GM21381 (cell line): ENCODE results near the gene CCDC134.
"Not testable (repeated sequence)": the region's sequence is repeated elsewhere in the genome, so short reads cannot be mapped to it uniquely, and the experiment has no call there.

ENCODE experiments used
- ATAC-seq: cut with Tn5 transposase; IDR thresholded peaks from one replicate; pipeline ENCODE4 v1.9.1; 2021; ENCODE audit warnings: mild to moderate bottlenecking, moderate library complexity; ENCODE audit not compliant: unreplicated experiment

The CCDC134 gene

GRCh38 chr22:41842996-41843970, 42.8 kb downstream of the CCDC134 start:
- ATAC-seq, result no peak

- no peak for ATAC-seq
Observed at GRCh38 chr22:41844036-41844435, 43.6 kb downstream of the CCDC134 start.

GRCh38 chr22:41844513-41844912, 44.0 kb downstream of the CCDC134 start:
- no peak for ATAC-seq

DNA sequence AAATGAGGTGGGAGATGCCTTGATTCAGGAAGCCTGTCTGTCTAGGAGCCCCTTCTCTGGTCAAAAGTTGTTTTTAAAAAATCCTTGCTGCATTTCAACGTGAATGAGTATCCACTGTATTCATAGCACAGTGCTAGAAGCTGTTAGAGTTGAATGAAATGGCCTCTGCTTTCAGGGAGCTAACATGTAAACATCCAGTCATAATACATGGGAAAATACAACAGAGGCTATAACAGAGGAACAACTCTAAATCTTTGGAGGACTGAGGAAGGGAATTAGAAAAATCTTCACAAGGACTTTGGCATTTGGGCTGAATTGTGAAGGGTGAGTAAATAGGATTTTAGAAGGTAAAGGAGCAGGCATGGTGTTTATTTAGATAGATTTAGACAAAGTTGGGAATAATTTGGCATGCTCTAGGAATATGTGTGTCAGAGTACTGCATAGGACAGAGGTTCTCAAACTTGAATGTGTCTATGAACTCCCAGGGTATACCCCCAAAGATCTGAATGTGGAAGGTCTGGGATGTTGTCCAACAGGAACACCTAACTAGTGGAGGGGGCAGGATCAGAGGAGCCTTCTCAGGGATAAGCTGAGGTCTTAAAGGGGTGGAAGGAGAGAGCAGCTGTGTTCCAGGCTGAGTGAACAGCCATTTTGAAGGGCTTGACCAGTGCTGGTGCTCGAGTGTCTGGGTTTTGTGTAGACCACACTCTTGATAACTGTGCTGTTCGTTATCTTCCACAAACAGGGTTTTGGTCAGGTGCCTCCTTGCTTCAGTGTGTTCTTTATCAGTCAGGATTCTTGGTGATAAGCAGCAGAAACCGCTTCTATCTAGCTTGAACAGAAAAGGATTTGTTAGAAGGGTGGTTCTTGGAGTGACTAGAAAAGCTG, 45.1 kb downstream of the CCDC134 start:
- no peak for ATAC-seq

DNA sequence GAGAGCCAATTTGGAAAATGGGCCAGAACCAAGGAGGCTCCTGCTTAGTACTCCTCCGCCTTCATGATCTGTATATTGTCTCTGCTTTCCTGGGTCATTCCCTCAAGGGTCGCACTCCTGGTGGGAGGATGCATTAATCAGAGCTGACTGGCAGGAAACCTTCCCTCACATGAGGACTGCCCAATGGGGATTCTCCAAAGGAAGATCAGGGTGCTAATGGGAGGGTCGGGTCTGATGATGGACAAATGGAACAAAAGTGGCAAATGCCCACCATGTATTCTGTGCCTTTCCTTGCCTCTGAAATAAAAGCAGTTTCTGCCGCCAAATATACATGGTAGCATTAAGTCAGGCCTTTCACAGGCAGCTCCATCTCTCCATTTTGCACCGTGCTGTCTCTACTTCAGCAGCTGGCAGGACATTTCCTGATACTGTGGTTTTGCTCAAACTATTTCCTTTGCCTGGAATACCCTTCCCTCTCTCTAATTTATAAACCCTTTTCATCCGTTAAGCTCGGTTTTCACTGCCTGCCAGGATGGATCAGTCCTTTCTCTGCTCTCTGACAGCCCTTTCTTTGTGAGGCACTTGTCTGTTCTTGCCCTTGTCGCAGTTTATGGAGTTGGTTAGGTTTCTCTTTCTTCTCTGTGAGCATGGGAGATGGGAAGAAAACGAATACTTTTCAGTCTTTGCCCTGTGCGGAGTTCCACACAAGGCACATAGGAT, 45.9 kb downstream of the CCDC134 start:
- ATAC-seq, result no peak

DNA sequence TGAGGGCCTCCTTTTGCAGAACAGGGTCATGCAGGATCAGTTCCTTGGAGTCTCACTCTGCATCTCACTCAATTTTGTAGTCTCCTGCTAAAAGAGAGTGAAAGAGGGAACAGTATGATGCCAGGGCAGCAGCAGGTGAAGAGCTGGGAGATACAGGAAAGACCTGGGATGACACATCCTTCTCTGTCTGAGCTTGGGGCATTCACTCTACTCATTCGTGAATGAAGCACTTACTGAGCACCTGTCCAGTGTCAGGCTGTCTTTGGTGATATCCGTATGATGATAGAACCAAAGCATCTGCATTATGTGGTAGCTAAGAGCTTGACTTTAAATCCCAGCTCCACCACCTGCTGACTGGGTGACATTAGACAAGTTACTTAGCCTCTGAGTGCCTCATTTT, 46.8 kb downstream of the CCDC134 start:
- no peak for ATAC-seq

GRCh38 chr22:41848468-41848867, 48.0 kb downstream of the CCDC134 start:
- ATAC-seq, result no peak

DNA sequence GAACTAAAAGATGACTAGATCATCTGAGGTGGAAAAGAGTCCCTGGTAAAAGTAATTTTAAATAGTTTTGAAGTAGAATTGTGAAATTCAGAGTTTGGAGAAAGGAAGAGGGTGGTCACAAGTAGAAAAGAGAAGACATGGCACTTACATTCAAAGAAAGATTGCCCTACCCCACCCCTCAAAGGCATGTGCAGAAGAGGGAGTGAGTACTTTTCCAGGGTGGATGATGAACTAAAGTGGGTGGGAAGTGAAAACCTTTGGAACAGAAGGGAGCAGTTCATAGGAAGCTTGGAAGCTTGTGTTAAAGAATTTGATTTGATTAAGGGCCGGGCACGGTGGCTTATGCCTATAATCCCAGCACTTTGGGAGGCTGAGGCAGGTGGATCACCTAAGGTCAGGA, 56.0 kb downstream of the CCDC134 start:
- no peak for ATAC-seq

GRCh38 chr22:41857155-41857859, 56.8 kb downstream of the CCDC134 start:
- no peak for ATAC-seq

DNA sequence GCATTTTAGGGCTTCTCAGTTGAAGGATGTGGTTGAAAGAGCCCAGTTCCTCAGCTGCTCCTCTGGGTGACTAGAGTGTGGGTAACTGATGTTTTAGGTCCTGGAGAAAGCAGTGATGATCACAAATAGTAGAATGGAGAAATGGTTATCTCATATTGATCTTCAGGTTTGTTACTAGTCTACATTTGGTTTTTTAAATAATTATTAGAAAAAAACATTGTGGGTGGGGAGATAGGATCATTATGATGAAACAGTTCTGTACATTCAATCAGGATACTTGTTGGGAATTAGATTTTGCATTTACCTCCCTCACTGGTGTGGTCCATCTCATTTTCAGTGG, 57.4 kb downstream of the CCDC134 start:
- ATAC-seq, result no peak

- ATAC-seq, result peak; percentile 47
Observed at GRCh38 chr22:41862160-41862529, 61.7 kb downstream of the CCDC134 start.

- ATAC-seq, result peak; percentile 59
Observed at GRCh38 chr22:41862530-41863266, 62.2 kb downstream of the CCDC134 start.

- no peak for ATAC-seq
Observed at GRCh38 chr22:41863472-41863871, 63.0 kb downstream of the CCDC134 start.

GRCh38 chr22:41868556-41868955, 68.1 kb downstream of the CCDC134 start:
- no peak for ATAC-seq

- not testable (repeated sequence) for ATAC-seq
Observed at GRCh38 chr22:41870081-41870480, 69.6 kb downstream of the CCDC134 start.

DNA sequence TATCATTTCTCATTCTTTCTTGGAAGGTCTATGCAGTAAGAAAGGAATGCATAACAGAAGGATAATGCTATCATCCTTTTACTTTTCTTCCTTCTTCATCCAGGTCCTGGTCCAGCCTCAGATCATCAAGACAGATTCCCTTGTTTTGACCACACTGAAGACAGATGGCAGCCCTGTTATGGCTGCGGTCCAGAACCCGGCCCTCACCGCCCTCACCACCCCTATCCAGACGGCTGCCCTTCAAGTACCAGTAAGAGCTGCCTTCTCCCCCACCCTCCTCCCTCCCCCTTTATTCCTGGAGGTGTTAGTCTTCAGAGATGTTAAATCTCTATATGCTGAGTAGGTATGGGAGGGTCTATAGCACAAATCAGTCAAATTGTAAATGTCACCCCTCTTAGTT, 70.3 kb downstream of the CCDC134 start:
- no peak for ATAC-seq

DNA sequence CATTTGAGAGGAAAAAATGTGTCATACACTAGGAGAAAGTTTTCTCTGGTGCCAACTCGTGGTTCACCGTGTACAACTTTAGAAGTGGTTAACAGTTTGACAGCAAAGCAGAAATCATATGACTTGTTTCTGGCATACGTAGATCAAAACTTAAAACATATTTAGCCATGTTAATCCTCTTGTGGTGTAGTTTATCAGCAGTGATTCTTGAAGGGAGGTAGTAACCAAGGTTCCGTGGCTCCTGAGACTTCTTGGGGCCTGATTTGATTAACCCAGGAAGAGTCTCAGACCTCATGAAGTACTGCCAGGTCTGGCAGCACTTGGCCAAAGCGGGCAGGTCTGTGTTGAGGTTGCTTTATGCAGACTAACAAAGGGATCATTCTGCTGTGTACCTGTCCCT, 72.9 kb downstream of the CCDC134 start:
- ATAC-seq, result no peak

DNA sequence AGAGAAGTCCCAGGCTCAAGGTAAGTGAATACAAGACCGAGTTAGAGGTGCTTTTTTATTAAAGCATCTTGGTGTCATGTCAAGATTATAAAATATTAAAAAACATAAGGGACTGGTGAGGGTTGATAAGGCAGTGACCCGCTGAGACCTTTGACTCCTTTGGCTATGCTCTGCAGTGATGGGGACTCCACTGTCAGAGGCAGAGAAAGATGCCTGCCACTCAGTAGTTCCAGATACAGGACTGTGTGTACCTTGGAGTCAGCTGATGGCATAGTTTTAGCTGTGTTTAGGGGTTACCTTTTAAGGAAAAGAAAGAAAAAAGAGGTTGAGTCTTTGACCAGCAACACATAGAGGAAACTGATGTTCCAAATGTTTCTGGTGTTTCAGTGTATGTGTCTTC, 73.6 kb downstream of the CCDC134 start:
- no peak for ATAC-seq

DNA sequence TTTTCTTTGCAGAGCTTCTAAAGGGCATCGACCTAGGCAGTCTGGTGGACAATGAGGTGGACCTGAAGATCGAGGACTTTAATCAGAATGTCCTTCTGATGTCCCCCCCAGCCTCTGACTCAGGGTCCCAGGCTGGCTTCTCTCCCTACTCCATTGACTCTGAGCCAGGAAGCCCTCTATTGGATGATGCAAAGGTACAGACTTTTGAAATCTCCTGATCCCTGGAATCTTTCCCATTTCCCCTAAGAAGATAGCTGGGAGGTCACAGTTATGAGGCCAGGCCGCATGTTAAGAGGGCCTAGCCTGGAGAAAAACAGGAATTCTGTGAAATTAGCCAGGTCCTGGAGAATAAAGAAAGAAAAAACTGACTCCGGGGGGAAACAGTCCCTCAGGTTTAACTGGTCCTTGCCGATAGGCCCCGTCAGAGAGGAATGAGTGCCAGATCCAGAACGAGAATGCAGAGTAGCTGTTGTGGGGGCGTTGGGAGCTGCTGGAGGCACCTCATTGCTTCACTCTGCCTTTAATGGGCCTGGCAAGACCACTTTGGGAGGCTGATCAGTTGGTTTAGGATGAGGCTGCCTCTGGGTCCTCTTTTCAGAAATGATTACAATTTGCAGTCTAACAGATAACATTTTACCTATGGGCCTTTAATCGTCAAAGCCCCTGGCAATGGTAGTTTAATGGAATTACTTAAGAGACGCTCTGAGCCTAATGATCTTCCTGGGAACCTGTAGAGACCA, 75.2 kb downstream of the CCDC134 start:
- no peak for ATAC-seq
